Anterior cingulate cortex (tissue), 58 donors: ENCODE measurements around the gene ZNFX1.
A peak's percentile ranks its signal among the peaks of the same experiment; 100 is the strongest.
"Not testable (repeated sequence)": the region's sequence is repeated elsewhere in the genome, so short reads cannot be mapped to it uniquely, and the experiment has no call there.

Experiments used
- DNase-seq, 58 donors: peaks; one replicate each; lab custom pipeline; 2025; lab: John Stamatoyannopoulos, UW

ZNFX1 gene

DNA sequence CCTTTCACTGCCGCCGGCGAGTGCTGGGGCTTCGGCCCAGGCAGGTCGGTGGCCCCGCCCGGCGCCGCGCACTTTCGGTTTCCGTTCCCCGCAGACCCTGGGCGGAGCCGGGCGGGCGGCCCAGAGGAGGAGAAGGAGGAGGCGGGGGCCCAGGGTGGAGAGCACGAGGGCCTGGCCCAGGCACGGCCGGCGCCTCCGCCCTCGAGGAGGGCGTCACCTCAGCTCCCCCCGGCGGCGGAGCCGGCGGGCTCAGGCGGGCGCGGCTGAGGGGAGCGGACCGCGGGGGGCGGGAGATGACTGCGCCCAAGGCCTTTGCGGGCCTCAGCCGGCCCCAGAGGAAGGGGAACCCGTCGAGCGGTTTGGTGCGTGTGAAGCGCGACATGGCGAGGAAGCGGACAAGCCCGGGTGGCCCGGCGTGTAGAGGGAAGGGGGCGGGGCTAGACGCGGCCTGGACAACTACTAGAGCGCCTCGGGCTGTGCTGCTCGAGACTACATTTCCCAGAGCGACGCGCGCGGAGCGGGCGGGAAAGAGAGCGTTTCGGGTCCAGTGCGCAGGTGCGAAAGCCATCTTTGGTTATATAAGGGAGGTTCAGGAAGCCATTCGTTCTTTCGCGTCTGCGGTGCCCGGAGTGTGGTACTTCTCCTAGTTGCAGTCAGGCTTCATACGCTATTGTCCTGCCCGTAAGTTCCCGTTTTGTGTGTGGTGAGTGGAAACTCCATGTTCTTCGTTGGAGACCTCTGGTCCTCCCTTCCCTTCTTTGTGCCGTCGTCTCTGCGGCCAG is at the start of gene ZNFX1:
TSS of gene ZNFX1 (minus strand) at position 22 of the 782 bp plus-strand sequence. CDS start 2,218 bp downstream, outside the sequence.
- DNase-seq: peak; percentile 74 to 100 (median 97)

DNA sequence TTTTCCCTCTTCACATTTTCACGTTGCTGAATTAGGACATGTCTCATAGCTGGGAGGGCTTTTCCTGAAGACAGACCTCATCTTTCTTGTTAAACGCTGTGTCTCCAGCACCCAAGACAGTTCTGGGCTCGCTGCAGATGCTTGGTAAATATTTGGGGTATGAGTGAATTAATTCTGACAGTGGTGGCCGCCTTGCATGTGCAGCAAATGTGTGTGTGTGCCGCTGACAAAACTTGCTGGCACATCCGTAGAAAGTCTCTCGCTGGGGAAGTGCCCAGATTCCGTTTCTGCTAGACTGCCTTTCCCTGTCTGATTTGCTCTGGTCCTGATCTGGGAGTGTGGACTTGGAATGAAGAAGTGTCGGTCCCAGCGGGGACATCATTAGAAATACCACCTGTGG is 48.2 kb upstream of the ZNFX1 start:
- DNase-seq: peak in 5 of 58 donors; percentile 5 to 42 (median 14)

DNA sequence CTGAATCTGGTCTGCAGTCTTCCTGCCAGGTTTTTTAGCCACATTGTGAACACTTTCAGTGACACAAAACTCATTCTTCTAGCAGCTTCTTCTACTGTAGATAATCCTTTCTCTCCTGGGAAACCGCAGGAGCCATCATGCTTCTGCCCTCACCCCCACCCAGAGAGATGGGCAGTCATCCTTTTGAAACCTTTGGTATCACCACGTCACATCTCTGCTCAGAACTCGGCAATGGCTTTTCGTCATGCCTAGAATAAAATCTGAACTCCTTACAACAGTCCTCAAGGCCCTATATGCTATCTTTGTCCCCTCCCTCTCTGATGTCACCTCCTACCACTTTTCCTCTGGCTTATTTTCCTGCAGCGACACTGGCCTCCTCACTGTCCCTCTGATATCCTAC is 46.4 kb upstream of the ZNFX1 start:
- DNase-seq: no peak

DNA sequence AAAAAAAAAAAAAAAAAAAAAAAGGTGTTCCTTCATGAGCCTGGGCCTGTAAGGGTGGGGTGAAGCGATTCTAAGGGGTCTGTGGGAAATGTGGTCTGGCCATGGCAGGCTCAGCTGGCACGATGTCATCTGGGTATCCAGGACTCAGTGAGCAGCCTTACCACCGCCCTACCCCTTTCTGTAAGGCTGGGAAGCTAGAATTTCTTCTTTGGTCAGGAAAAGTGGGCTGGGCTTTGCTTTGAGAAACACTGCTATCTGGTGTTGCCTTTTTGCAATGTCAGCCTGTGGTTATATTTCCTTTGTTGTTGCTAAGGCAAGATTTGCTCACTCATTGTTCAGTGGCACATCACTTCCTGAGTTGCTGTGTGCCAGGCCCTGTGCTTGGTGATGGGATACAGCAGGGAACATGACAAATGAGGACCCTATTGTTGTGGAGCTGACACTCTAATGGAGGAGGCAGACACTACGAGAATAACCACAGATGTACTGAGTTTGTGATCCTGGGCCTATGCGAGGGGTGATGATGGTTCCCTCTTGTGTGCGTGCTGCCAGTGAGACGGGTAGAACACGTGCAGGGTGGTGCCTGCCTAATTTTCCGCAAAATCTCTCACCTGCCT is 45.9 kb upstream of the ZNFX1 start:
- DNase-seq: peak in 7 of 58 donors; percentile 11 to 63 (median 15)

DNA sequence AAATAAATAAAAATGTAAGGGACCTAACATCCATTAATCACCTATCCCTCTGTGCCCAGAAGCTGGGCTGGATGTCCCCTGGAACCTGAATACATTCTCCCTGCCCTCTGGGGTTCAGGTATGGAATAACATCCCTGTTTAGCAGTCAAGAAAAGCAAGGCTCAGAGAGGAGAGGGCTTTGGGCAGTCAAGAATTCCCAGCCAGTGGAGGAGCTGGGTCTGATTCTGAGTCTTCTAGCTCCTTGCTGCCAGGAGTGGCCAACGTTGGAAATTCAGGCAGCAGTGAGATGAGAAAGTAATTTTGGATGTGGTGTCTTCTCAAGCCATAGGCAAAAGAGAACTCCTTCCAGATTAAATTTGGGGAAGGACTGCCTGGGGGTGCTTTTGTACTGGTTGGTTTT is 42.6 kb upstream of the ZNFX1 start:
- DNase-seq: peak in 12 of 58 donors; percentile 2 to 57 (median 28)

DNA sequence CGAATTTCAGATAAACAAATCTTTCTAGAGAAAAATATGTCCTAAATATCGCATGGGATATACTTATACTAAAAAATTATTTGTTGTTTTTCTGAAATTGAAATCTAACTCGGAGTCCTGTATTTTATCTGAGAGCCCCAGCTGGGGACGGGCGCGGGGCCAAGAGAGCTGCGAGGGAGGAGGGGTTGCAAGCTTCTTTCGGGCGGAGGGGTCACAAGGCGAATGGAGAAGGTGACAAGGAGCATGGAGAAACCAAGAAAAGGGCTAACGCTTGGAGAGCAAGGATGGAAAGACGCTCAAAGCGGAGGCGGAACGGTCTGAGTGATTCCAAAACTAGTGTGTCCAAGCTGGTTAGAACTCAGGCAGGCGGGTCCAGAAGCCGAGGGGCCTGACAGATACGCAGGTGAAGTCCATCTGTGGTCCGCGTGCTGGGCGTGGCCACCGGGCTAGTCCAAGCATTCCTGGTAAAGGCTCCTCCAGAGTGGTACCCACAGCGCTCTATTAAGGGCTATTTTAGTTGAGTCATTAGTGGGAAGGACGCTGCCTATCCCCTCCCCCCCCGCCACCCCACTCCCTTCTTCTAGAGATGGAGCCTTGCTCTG is 41.5 kb upstream of the ZNFX1 start:
- DNase-seq: no peak

DNA sequence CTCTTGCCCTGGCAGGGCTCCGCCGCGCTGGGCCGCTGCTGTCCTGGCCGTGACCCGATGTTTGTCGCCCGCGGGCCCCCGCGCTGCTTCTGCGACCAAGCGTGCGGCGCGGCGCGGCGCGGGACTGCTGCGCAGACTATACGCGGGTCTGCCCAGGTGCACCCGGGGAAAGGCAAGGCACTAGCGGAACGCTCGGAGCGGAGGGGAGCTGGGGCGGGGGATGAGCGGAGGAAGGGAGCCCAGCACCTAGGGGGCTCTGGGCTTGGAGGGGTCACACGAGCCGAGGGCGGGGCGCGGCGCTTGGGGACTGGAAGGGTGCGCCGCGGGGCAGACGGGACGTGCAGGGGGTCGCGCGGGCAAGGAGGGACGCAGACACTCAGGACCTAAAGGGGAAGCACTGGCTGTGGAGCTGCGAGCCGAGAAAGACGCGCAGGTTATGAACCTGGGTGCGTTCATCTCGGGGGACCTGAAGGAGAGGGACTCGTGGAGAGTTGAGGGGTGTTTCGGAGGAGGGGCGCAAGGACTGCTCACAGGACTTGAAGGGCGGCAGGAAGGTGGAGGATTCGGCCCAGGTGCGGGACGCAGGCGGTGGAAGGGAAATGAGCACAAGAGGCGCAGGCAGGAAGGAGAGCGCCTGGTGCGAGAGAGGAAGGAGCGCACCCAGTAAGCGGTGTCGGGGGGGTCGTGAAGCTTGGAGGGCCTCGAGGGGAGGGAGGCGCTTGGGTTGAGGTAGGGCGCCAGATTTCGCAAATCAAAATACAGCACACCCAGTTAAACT is 40.8 kb upstream of the ZNFX1 start:
- peak in 4 of 58 donors; percentile 8 to 22 (median 10) for DNase-seq

DNA sequence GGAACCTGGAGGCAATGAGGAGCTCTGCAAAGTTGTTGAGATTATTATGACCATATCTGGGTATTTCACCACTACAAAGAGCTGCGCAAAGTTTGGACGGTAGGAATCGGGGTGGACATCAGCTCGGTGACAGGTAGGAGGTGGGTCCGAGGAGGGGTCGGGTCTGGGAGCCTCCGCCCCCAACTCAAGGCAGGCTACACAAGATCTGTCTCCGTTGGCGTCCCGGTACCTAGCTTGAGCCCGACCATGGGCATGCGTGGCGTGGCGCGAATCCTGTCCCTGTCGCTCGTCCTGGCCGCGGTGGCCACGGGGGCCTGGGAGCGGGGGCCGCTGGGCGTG is 40.2 kb upstream of the ZNFX1 start:
- DNase-seq: peak in 1 of 58 donors; percentile 27

DNA sequence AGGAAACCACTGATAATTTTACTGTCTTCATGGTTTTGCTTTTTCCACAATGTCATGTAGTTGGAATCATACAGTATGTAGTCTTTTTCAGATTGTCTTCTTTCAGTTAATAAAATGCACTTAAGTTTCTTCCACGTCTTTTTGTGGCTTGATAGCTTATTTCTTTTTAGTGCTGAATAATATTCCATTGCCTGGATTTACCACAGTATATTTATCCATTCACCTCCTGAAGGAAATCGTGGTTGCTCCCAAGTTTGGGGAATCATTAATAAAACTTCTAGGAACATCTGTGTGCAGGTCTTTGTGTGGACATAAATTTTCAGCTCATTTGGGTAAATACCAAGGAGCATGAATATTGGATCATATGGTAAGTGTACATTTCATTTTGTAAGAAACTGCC is 38.8 kb upstream of the ZNFX1 start:
- DNase-seq: no peak

DNA sequence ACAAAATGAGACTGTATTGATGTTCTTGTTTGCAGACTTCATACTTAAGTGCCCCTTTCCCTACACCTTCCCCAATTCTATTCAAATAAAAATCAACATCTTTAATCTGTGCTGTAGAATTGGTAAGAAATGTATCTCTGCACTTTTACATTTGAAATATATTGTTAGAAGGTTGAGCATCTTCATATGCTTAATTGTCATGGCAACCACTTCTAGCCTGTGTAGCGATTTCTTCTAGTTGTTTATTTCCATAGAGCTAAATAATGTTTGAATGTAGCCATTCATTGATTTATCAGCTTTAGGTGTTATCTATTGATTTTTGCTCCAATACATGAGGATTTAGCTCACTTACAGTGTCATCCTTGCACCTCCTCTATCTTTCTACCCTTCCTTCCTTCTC is 37.7 kb upstream of the ZNFX1 start:
- no peak for DNase-seq

DNA sequence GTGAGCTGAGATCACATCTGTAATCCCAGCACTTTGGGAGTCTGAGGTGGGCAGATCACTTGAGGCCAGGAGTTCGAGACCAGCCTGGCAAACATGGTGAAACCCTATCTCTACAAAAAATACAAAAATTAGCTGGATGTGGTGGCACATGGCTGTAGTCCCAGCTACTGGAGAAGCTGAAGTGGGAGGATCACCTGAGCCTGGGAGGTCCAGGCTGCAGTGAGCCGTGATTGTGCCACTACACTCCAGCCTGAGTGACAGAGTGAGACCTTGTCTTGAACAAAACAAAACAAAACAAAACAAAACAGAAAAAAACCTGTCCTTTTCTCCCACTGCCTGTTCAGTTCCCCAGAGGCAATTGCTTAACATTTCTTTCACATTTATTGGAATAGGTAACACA is 36.2 kb upstream of the ZNFX1 start:
- not testable (repeated sequence) for DNase-seq

DNA sequence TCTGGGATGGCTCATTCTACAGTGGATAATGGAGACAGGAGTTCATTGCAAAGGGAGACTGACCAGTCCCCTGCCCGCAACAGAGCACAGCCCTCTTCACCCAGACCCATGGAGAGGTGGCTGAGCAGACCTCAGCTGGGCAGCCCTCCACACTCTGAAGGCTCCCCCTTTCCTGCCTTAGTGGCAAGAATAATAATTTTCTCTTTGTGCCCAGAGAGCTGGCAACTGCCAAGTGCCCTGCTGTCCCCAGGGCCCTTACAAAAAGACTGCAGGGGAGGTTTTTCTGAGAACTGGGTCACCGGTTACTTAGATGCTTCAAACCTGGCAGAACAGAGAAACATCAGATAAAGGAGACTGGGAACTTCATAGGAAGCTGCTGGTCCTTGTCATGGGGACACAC is 35.4 kb upstream of the ZNFX1 start:
- DNase-seq: peak in 41 of 58 donors; percentile 11 to 79 (median 50)

DNA sequence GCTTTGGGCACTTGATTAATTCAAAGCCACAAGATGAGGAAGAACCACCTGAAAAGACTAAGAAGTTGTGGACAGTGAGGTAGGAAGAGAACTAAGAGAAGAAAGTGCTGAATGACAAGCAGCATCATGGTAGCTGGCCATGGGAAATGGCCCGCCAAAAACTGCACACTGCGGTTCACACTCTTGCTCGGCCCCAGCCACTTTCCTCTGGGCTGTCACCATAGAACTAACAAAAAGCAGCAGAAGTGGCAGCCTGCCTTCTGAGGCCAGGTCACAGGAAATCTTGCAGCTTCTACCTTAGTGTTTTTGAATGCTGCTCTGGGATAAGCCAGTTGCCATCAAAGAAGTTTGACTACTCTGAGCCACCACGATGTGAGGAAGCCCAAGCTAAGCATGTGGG is 34.8 kb upstream of the ZNFX1 start:
- DNase-seq: no peak

DNA sequence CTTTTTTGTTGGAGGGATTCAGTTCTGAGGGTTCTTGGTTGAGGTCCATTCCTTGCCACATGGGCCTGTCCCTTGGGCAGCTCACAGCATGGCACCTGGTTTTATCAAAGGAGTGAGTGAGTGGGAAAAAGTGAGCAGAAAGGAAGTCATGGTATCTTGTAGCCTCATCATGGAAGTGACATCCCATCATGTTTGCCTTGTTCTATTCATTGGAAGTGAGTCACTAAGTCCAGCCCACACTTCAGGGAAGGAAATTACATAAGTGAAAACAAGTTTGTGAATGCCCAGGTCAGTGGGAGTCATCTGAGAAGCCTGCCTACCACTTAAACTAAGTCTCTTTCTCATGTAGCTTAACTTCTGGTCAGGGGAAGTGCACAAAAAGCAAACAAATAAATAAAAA is 32.8 kb upstream of the ZNFX1 start:
- DNase-seq: no peak

DNA sequence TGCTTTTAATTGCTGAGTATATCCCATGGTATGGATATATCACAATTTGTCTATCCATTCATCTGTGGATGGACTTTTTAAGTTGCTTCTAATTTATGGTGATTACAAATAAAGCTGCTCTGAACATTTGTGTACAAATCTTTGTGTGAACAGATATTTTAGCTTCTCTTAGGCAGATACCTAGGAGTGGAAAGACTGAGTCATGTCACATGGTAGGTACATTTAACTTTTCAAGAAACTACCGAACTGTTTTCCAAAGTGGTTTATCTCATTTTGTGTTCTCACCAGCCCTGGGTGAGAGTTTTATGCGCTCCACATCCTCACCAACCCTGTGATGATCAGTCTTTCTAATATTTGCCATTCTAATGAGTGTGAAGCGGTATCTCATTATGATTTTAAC is 31.0 kb upstream of the ZNFX1 start:
- no peak for DNase-seq

DNA sequence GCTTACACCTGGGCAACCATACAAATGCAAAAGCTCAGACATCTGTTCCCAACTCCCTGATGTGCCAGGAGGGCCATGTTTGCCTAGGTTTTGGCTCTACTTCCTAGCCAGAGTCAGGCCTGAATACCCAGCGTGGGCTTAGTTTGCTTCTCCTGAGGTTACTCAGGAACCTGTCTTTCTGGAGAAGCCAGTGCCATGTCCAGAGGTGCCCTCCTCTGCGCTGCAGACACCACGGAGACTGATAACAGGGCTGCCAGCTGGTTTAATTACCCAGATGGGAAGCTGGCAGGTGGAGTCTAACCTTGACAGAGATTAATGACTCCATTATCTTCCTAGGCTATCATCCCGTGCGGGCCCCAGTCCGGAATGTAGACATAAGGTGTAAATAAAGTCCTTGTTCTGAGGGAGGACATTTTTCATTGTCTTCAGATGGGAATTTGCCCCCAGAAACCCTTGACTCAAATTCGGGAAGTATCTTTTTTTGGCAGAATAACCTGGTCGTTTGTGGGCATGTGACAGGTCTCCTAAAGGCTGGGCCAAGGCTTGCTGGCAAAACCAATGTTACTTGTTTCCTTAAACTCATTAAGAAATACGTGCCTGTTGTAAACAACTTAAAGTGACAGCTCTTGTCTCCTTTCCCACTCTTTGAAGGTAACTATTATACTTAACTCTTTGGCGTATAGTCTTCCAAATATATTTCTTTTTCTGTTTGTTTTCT is 29.2 kb upstream of the ZNFX1 start:
- DNase-seq: no peak

DNA sequence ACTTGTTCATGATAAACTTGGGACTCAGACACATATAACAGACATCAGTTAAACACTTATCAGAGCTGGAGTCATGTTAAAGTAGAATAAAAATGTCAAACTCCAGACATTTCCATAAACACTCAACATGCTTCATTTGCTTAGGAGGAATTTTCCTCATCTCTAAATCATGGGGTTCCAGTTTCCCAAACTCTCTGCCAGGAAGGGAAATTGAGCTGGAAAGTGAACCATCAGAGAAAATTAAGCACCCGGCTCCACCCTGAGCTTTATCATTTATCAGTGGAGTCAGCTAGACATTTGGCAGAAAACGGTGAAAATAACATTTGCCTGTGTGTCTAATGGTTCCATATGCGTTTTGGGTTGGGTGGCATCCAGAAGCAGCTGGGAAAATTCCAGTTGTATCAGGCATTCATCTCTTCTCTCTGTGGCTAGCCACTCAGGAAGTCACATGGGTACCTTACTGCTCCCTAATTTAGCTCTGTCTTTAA is 25.3 kb upstream of the ZNFX1 start:
- DNase-seq: peak in 13 of 58 donors; percentile 7 to 43 (median 16)

DNA sequence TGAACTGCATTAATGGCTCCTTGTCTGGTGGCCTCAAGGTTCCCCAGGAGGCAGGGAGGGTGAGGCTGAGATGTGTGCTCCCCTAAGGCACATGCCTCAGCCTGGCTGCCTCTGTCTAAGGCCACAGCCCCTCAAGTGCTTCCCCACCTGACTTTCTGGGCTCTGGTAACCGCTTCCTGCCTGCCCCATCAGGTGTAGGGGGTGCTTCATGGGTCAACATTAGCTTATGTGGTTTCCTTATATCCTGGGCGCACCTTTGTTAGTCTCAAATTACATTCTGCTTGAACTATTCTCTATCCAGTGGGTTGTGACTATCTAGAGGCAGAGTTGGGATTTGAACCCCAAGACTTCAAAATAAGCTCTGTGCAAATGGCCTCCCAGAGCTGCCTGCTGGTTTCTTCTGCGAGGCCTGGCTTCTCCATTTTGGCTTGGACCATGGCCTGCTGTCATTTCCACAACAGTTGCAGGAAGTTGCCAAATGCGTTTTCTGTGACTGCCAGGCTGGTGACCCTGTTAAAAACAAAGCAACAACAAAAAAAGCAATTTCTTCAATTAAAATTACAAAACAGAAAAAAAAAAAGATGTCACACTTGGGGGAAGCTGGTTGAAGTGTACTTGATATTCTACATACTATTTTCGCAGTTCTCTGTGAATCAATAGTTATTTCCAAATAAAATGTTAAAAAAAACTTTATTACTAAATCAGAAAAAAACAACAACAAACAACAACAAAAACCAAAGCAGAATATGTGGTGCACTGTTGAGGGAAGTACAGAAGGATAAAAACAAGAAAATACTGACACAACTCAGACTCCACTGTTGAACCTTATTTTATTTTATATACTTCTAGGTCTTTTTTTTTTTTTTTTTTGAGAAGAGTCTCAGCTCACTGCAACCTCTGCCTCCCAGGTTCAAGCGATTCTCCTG is 20.0 kb upstream of the ZNFX1 start:
- peak in 9 of 58 donors; percentile 7 to 32 (median 25) for DNase-seq
